ENCODE results near the gene ICA1L. TPM values are rescaled to one million over a fixed set of nuclear protein-coding genes. Genes with fewer than 3 reads are reported as not detected.
"Not testable (repeated sequence)": the region's sequence is repeated elsewhere in the genome, so short reads cannot be mapped to it uniquely, and the experiment has no call there.

ICA1L gene
- 1 to 10 TPM in 3 of 4 donors, under 1 TPM in 1; 0.85 to 4.2 (median 1.2) TPM for total RNA-seq

DNA sequence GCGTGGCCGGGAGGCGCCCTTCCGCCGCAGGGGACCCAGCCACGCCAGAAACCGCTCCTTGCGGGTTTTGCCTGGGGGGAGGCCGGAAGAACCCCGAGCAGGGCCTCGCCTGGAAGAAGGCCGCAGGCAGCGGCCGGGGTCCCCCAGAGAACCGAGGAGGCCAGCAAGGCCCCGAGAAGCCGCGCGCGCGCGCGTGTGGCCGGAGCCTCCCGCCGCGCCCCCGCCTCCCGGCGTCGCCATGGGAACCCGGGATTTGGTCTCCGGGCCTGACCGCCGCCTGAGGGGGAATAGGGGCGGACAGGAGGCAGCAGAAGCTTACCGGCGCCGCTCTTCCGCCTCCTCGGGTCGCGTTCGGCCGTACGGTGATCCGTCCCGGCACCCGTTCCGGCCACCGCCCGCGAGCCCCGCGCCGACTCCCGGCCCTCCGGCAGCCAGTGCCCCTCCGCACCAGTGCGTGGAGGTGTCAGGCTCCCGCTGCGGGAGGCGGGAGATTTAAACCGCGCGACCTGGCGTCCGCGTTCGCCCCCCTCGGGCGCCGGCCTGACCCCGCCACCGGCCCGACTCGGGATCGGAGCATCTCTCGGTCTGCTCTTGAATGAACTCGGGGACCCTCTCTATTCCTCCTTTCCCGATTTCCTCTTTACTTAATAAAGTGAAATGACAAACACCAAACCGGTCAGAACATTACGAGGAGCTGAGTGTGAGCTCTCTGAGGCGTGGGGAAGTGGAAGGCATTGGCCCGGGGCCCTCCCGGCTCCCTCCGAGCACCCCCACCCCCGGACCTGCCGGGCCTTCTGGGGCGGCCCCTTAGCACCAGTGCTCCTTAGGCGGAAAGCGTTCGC lies at the start of gene ICA1L:
Gene ICA1L (minus strand): TSS at position 467 of the 842 bp plus-strand sequence. CDS start 42,757 bp downstream, outside the sequence.
- peak in 1 of 2 donors; percentile 73 for DNase-seq (ENCODE audit: low spot score in 2 of 2)
- no peaks in the 10 kb centered on the region for H3K36me3 ChIP-seq
- no peaks in the 10 kb centered on the region for H3K27me3 ChIP-seq
- TF ChIP-seq POLR2AphosphoS5 (IDR thresholded peaks at IDR 0.05) (no peak), EP300 (IDR thresholded peaks at IDR 0.05) (no peak), POLR2A (IDR thresholded peaks at IDR 0.05) (no peak)
- TF ChIP-seq, protein P1, sequence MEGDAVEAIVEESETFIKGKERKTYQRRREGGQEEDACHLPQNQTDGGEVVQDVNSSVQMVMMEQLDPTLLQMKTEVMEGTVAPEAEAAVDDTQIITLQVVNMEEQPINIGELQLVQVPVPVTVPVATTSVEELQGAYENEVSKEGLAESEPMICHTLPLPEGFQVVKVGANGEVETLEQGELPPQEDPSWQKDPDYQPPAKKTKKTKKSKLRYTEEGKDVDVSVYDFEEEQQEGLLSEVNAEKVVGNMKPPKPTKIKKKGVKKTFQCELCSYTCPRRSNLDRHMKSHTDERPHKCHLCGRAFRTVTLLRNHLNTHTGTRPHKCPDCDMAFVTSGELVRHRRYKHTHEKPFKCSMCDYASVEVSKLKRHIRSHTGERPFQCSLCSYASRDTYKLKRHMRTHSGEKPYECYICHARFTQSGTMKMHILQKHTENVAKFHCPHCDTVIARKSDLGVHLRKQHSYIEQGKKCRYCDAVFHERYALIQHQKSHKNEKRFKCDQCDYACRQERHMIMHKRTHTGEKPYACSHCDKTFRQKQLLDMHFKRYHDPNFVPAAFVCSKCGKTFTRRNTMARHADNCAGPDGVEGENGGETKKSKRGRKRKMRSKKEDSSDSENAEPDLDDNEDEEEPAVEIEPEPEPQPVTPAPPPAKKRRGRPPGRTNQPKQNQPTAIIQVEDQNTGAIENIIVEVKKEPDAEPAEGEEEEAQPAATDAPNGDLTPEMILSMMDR (IDR thresholded peaks at IDR 0.05) = no peak
- 1% methylated on average over 54 of the region's 93 CpGs for WGBS
- peaks cover 12% of the 10 kb centered on the region for H3K4me1 ChIP-seq
- no peaks in the 10 kb centered on the region for H3K9me3 ChIP-seq
- peak within 1 kb of the TSS; percentile 59 for H3K27ac ChIP-seq
- H3K4me3 ChIP-seq = peak within 1 kb of the TSS; percentile 70

DNA sequence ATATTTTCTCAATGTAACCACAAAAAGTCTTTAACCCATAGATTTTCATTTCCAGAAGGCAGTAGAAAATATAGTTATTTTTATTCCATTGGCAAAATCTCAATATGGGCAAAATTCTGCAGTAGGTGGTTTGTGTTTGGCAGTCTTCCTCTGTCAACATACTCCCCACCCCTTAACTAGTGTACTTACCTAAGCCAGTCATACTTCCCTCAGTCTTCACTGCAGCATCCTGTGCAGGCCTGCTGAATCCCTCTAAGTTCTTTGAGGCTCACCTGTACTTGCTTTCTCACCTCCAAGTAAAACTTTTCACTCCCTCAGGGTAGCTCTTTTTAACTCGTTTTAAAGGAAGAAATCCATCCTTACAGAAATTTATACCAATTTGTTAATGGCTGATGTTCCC lies 47.3 kb upstream of the ICA1L start:
- H3K36me3 ChIP-seq = peaks cover 26% of the 10 kb centered on the region
- no peak for DNase-seq (ENCODE audit: low spot score in 2 of 2)

DNA sequence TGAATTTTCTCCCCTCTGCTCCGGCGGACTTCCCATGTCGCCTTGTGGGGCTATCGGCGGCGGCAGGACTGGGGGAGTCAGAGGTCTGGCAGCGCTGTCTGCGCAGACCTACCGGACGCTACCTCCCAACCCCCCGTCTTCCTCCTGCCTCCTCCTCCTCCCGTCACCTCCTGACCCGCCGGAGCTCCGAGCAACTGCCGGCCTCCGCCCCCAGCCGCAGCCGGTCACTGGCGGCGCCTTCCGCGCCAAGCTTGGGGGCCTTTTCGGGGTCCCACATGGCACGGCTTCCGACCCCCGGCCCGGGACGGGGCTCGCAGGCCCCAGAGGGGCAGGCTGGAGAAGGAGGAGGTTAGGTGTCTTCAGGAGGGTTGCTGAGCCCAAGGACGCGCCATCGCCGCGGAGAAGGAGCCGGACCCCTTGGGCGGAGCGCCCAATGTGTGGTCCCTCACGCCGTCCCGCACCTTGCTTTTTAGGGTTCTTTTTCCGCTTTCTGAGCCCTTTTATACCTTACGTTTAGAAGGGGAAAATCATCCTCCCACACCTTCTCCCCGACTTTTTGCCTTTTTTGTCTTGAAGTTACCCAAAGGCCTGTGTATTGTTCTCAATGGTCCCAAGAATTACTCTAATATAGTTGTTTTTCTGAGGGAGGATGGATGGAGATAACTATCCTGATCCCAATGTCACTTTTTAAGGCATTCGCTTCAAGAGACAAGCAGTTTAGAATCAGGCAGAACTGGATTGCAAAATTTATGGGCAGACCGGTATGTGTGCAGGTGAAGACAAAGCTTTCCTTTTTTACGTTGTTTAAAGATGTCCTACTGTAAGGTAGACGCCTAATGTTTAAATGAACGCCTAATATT lies 41.0 kb upstream of the ICA1L start:
- not testable (repeated sequence) for H3K9me3 ChIP-seq; H3K36me3 ChIP-seq; H3K27me3 ChIP-seq; DNase-seq (ENCODE audit: low spot score in 2 of 2)
- Histone ChIP-seq H3K27ac (peak overlapping the region; percentile 89), H3K4me3 (peak overlapping the region; percentile 61), H3K4me1 (peaks cover 21% of the 10 kb centered on the region)
- WGBS = 9% methylated on average over 7 of the region's 49 CpGs

More for the DNA sequence above, 47.3 kb upstream of the ICA1L start:
- H3K4me3 ChIP-seq = no peak overlapping the region
- no peaks in the 10 kb centered on the region for H3K9me3 ChIP-seq
- no peaks in the 10 kb centered on the region for H3K4me1 ChIP-seq
- H3K27me3 ChIP-seq = no peaks in the 10 kb centered on the region
- TF ChIP-seq, protein P1 (IDR thresholded peaks at IDR 0.05) = no peak
- no peak for TF ChIP-seq POLR2AphosphoS5 (IDR thresholded peaks at IDR 0.05)
- TF ChIP-seq EP300 (IDR thresholded peaks at IDR 0.05) = no peak
- no peak for TF ChIP-seq POLR2A (IDR thresholded peaks at IDR 0.05)
- H3K27ac ChIP-seq = no peak overlapping the region
- WGBS = 78% methylated on average over 1 of the region's 1 CpG

DNA sequence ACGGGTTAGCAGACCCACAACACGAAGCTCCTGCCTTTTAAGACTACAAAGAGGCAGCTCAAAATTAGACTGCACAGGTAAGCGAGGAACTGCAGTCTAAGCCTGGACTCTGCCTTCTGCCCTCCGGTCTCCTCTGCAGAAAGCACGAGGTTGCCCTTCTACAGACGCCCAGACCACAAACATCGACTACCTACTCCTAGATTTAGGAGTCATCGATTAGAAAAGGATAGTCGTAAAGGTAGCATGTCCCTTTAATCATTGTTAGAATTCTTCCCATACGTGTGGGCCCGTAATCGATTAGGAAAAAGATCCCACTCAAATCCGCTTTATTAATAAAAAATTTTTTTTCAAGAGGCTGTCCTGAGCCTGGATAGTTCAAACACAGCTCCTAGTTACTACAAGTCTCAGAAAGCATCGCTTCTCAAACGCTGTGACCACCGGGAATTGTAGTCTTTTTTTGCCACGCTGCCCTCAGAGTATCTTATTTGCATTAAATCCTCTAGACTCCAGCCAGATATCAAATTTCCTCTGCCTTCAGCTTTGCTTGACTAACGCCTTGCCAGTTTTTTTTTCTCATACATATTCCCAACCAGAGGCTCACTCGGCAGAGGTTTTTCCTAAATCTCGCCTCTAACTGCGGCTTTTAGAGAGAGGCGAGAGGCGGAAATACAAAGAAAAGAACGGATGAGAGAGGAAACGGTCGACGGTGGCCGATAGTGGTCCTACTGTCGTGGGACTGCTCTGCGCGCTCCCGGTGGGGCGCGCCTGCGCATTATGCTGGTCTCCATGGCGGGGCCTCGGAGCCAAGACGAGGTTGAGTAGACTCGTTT lies 40.2 kb upstream of the ICA1L start, which contains the start of the genes CARF and WDR12:
Gene CARF (plus strand): TSS at position 764 of the 830 bp plus-strand sequence. CDS start 29,628 bp downstream, outside the sequence.
Gene WDR12 (minus strand): TSS at position 162 of the 830 bp plus-strand sequence. CDS start 197 bp downstream, outside the sequence.
- WGBS = under 1% methylated on average over 35 of the region's 39 CpGs
- Histone ChIP-seq H3K36me3 (no peaks in the 10 kb centered on the region), H3K9me3 (no peaks in the 10 kb centered on the region), H3K27ac (peak within 1 kb of the TSS; percentile 89), H3K4me1 (peaks cover 21% of the 10 kb centered on the region), H3K27me3 (no peaks in the 10 kb centered on the region), H3K4me3 (peak within 1 kb of the TSS; percentile 61)
- TF ChIP-seq POLR2A (IDR thresholded peaks at IDR 0.05) (peak in 1 of 2 donors; percentile 53), POLR2AphosphoS5 (IDR thresholded peaks at IDR 0.05) (peak in 1 of 3 donors; percentile 92), EP300 (IDR thresholded peaks at IDR 0.05) (no peak)
- peak; percentile 92 to 93 for DNase-seq (ENCODE audit: low spot score in 2 of 2)

DNA sequence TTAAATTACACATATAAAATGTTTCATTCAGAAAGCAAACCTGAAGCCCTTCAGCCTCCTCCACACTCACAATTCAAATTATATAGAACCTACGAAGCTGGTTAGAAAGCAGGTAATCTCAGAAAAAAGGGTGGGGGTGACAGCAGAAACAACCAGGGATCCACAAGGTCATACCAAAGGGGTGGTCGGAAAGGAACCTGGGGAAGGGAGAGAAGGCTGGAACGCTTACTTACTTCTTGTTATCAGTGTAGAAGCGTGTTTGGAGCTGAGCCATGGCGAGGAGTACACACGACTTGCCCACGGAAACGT lies 39.6 kb upstream of the ICA1L start:
- no peaks in the 10 kb centered on the region for H3K36me3 ChIP-seq
- peak overlapping the region; percentile 61 for H3K4me3 ChIP-seq
- TF ChIP-seq POLR2A (IDR thresholded peaks at IDR 0.05) = no peak
- TF ChIP-seq POLR2AphosphoS5 (IDR thresholded peaks at IDR 0.05) = no peak
- no peak for TF ChIP-seq EP300 (IDR thresholded peaks at IDR 0.05)
- TF ChIP-seq, protein P1 (IDR thresholded peaks at IDR 0.05) = no peak
- peak overlapping the region; percentile 89 for H3K27ac ChIP-seq
- WGBS = 0% methylated on average over 8 of the region's 8 CpGs
- no peaks in the 10 kb centered on the region for H3K27me3 ChIP-seq
- no peak for DNase-seq (ENCODE audit: low spot score in 2 of 2)
- peaks cover 21% of the 10 kb centered on the region for H3K4me1 ChIP-seq
- no peaks in the 10 kb centered on the region for H3K9me3 ChIP-seq

Data from suprapubic skin (tissue), 4 donors.